Measurements from ENCODE around the gene ARX. TPM values are rescaled to one million over a fixed set of nuclear protein-coding genes. Genes with fewer than 3 reads are reported as not detected.

The ARX gene
- total RNA-seq, 1 experiment from 2014 or later, result 0.24 TPM

- Histone ChIP-seq H2BK15ac (ENCODE audit: low read depth, low read length) (no peak overlapping the region), H2AK5ac (ENCODE audit: insufficient read length, low read length) (no peak overlapping the region), H2BK12ac (ENCODE audit: insufficient read length, low read depth, low read length) (no peak overlapping the region), H3T11ph (ENCODE audit: low read length) (no peak overlapping the region), H3K23me2 (ENCODE audit: insufficient read length, low read depth, low read length, poor library complexity, severe bottlenecking) (peaks cover 26% of the 10 kb centered on the region), H4K5ac (ENCODE audit: insufficient read length, low read depth, low read length) (no peak overlapping the region), H4K8ac (replicated peaks; ENCODE audit: insufficient read length, low read depth, low read length) (no peak overlapping the region), H3K79me1 (ENCODE audit: insufficient read depth, low read depth, low read length, poor library complexity, severe bottlenecking) (no peaks in the 10 kb centered on the region), H3K27ac (ENCODE audit: insufficient read length, low read depth, low read length) (no peak overlapping the region), H2BK5ac (ENCODE audit: insufficient read length, low read length) (no peak overlapping the region), H3K14ac (ENCODE audit: insufficient read depth, low read length) (no peak overlapping the region), H3K4me1 (ENCODE audit: insufficient read depth, low read length) (no peaks in the 10 kb centered on the region; the same call in 1 of the 2 replicates), H3K9me3 (ENCODE audit: control insufficient read depth, low read depth, low read length) (no peaks in the 10 kb centered on the region), H3K27me3 (ENCODE audit: insufficient read depth, low read length) (peaks cover 90% of the 10 kb centered on the region), H3K23ac (ENCODE audit: insufficient read length, low read depth, low read length) (no peak overlapping the region), H3K9ac (ENCODE audit: extremely low read depth, insufficient read length, low read length) (no peak overlapping the region), H4K20me1 (ENCODE audit: control insufficient read depth, insufficient read depth, insufficient read length) (no peaks in the 10 kb centered on the region), H3K18ac (ENCODE audit: insufficient read length, low read depth, low read length) (no peak overlapping the region), H3K4me2 (ENCODE audit: insufficient read depth, insufficient read length, low read length) (peak overlapping the region; percentile 59), H3K4ac (ENCODE audit: low read depth, low read length) (no peak overlapping the region), H3K56ac (ENCODE audit: insufficient read length, low read depth, low read length) (no peak overlapping the region), H2BK20ac (ENCODE audit: low read depth, low read length, poor library complexity, severe bottlenecking) (no peak overlapping the region), H3K79me2 (ENCODE audit: insufficient read depth, low read length) (no peaks in the 10 kb centered on the region), H2BK120ac (ENCODE audit: low read depth, low read length, poor library complexity, severe bottlenecking) (no peak overlapping the region), H4K91ac (ENCODE audit: insufficient read length, low read depth, low read length) (no peak overlapping the region), H2AFZ (ENCODE audit: low read length) (no peak overlapping the region)
- no peak for DNase-seq
- whole genome bisulfite sequencing (ENCODE audit: extremely low coverage, insufficient read length, low lambda C conversion rate), result no CpG with 5 or more reads among the region's 7 CpGs
- Mint-ChIP-seq H3K9me3 (peaks cover 6 to 8% of the 10 kb centered on the region in 2 experiments; a peak in 4 of 5 replicates), H3K4me1 (peaks cover 36 to 68% of the 10 kb centered on the region in 2 experiments), H3K36me3 (ENCODE audit: insufficient read depth in 1 of 3, low read depth in 3 of 3) (peaks cover 0 to 10% (median 0%) of the 10 kb centered on the region in 3 experiments; a peak in 2 of 7 replicates), H3K27ac (no peak overlapping the region), H3K4me3 (peak overlapping the region; percentile 32 to 81; a peak in 4 of 5 replicates), H3K27me3 (ENCODE audit: low read depth) (peaks cover 98% of the 10 kb centered on the region)
- no peak for TF ChIP-seq CTCF (conservative IDR thresholded peaks at IDR 0.05)
Measured at GRCh38 chrX:25006586-25007058, 9.1 kb downstream of the ARX start.
